GM12801 (cell line): ENCODE data around the gene PCLO.

Experiments
- CTCF ChIP-seq: IDR thresholded peaks from one replicate; pipeline ENCODE4 v1.5.1; 2011; ENCODE audit warnings: control low read depth; ENCODE audit not compliant: insufficient read length; ENCODE audit errors: extremely low read depth

The PCLO gene

GRCh38 chr7:82816272-82816671, 346.4 kb downstream of the PCLO start:
- no peak for TF ChIP-seq CTCF

- no peak for TF ChIP-seq CTCF
Measured at GRCh38 chr7:82810558-82811259, 352.0 kb downstream of the PCLO start.

- TF ChIP-seq CTCF, result no peak
Measured at GRCh38 chr7:82808633-82809032, 354.1 kb downstream of the PCLO start.

GRCh38 chr7:82805527-82805960, 357.1 kb downstream of the PCLO start:
- no peak for TF ChIP-seq CTCF

GRCh38 chr7:82803411-82803810, 359.3 kb downstream of the PCLO start:
- no peak for TF ChIP-seq CTCF

- no peak for TF ChIP-seq CTCF
Measured at GRCh38 chr7:82789883-82790609, 372.6 kb downstream of the PCLO start.

GRCh38 chr7:82778021-82778420, 384.7 kb downstream of the PCLO start:
- TF ChIP-seq CTCF, result no peak
